DMS153 treated with DMSO at 0.1 percent for 48 hours (cell line): ENCODE measurements around the gene CCDC59.
A peak's percentile ranks its signal among the peaks of the same experiment; 100 is the strongest.
"Not testable (repeated sequence)": the region's sequence is repeated elsewhere in the genome, so short reads cannot be mapped to it uniquely, and the experiment has no call there.

ENCODE experiments used
- DNase-seq: peaks from one replicate; lab custom pipeline; 2025; ENCODE audit not compliant: unreplicated experiment; lab: John Stamatoyannopoulos, UW

The CCDC59 gene

GRCh38 chr12:82358200-82359114 is at the start of gene CCDC59, which contains the start of gene METTL25:
Gene CCDC59 (minus strand): TSS chr12:82358387. CDS start chr12:82358376, 11 bp downstream.
Gene METTL25 (plus strand): TSS chr12:82358529. CDS start chr12:82358566, 37 bp downstream.
- peak; percentile 92 for DNase-seq

- DNase-seq, result no peak
These were observed 49.3 kb upstream of the CCDC59 start for GRCh38 chr12:82407481-82407880.

- DNase-seq, result no peak
These were observed 48.5 kb upstream of the CCDC59 start for GRCh38 chr12:82406651-82407050.

- DNase-seq, result no peak
These were observed 42.6 kb upstream of the CCDC59 start for GRCh38 chr12:82400819-82401218.

GRCh38 chr12:82398879-82399278 is 40.7 kb upstream of the CCDC59 start:
- no peak for DNase-seq

GRCh38 chr12:82383930-82384552 is 25.9 kb upstream of the CCDC59 start:
- no peak for DNase-seq

- DNase-seq, result no peak
These were observed 20.8 kb upstream of the CCDC59 start for GRCh38 chr12:82378997-82379396.

GRCh38 chr12:82375201-82375600 is 17.0 kb upstream of the CCDC59 start:
- no peak for DNase-seq

- no peak for DNase-seq
These were observed 8.0 kb upstream of the CCDC59 start for GRCh38 chr12:82366197-82366596.

- DNase-seq, result no peak
These were observed 5.8 kb upstream of the CCDC59 start for GRCh38 chr12:82363990-82364389.

GRCh38 chr12:82361461-82361915 is 3.3 kb upstream of the CCDC59 start:
- no peak for DNase-seq

- DNase-seq, result not testable (repeated sequence)
These were observed 2.6 kb upstream of the CCDC59 start for GRCh38 chr12:82360834-82361233.

- DNase-seq, result peak; percentile 42
These were observed 910 bp upstream of the CCDC59 start for GRCh38 chr12:82359115-82359478.

GRCh38 chr12:82357845-82358199 is 365 bp downstream of the CCDC59 start:
- DNase-seq, result no peak

- DNase-seq, result no peak
These were observed 847 bp downstream of the CCDC59 start for GRCh38 chr12:82357340-82357739.

GRCh38 chr12:82351390-82351789 is 6.8 kb downstream of the CCDC59 start:
- no peak for DNase-seq

GRCh38 chr12:82350161-82350560 is 8.0 kb downstream of the CCDC59 start:
- DNase-seq, result no peak

- peak; percentile 90 for DNase-seq
These were observed 28.7 kb downstream of the CCDC59 start for GRCh38 chr12:82329508-82329907.

- no peak for DNase-seq
These were observed 30.3 kb downstream of the CCDC59 start for GRCh38 chr12:82327861-82328260.

GRCh38 chr12:82326905-82327503 is 31.2 kb downstream of the CCDC59 start:
- peak; percentile 81 for DNase-seq

GRCh38 chr12:82325540-82326336 is 32.4 kb downstream of the CCDC59 start:
- DNase-seq, result no peak
